Measurements from ENCODE around the gene SRCIN1. TPM values are rescaled to one million over a fixed set of nuclear protein-coding genes. Genes with fewer than 3 reads are reported as not detected.
"Not testable (repeated sequence)": the region's sequence is repeated elsewhere in the genome, so short reads cannot be mapped to it uniquely, and the experiment has no call there.

SRCIN1 gene
- total RNA-seq, 1 donor from 2014 or later = 6.6 TPM

- Histone ChIP-seq H3K4me1 (no peaks in the 10 kb centered on the region), H3K9me3 (no peaks in the 10 kb centered on the region), H3K27me3 (ENCODE audit: low read depth) (peaks cover 14% of the 10 kb centered on the region), H3K36me3 (no peaks in the 10 kb centered on the region), H3K4me3 (no peak overlapping the region), H3K27ac (no peak overlapping the region)
- ATAC-seq (no peak), DNase-seq (no peak)
- no peak for TF ChIP-seq CTCF (IDR thresholded peaks at IDR 0.05)
- intact Hi-C loops (cut with DNase I) = no loop called here
These were observed 32.2 kb upstream of the SRCIN1 start for GRCh38 chr17:38637951-38638350.

GRCh38 chr17:38636054-38636453 is 30.3 kb upstream of the SRCIN1 start:
- Histone ChIP-seq H3K4me3 (no peak overlapping the region), H3K27ac (no peak overlapping the region), H3K36me3 (no peaks in the 10 kb centered on the region), H3K27me3 (ENCODE audit: low read depth) (peaks cover 14% of the 10 kb centered on the region), H3K9me3 (no peaks in the 10 kb centered on the region), H3K4me1 (no peaks in the 10 kb centered on the region)
- TF ChIP-seq CTCF (IDR thresholded peaks at IDR 0.05) = no peak
- intact Hi-C loops (cut with DNase I) = no loop called here
- ATAC-seq = no peak
- no peak for DNase-seq

GRCh38 chr17:38632334-38632733 is 26.6 kb upstream of the SRCIN1 start:
- peaks cover 4% of the 10 kb centered on the region for H3K27me3 ChIP-seq (ENCODE audit: low read depth)
- no peaks in the 10 kb centered on the region for H3K4me1 ChIP-seq
- ATAC-seq (no peak), DNase-seq (no peak)
- H3K9me3 ChIP-seq = no peaks in the 10 kb centered on the region
- H3K36me3 ChIP-seq = no peaks in the 10 kb centered on the region
- H3K27ac ChIP-seq = no peak overlapping the region
- intact Hi-C loops (cut with DNase I) = no loop called here
- H3K4me3 ChIP-seq = no peak overlapping the region
- no peak for TF ChIP-seq CTCF (IDR thresholded peaks at IDR 0.05)

- H3K9me3 ChIP-seq = no peaks in the 10 kb centered on the region
- ATAC-seq = no peak
- H3K4me3 ChIP-seq = no peak overlapping the region
- intact Hi-C loops (cut with DNase I) = no loop called here
- DNase-seq = no peak
- no peaks in the 10 kb centered on the region for H3K4me1 ChIP-seq
- H3K27me3 ChIP-seq (ENCODE audit: low read depth) = peaks cover 1% of the 10 kb centered on the region
- TF ChIP-seq CTCF (IDR thresholded peaks at IDR 0.05) = no peak
- H3K27ac ChIP-seq = no peak overlapping the region
- H3K36me3 ChIP-seq = no peaks in the 10 kb centered on the region
These were observed 22.7 kb upstream of the SRCIN1 start for GRCh38 chr17:38628441-38628840.

GRCh38 chr17:38627957-38628356 is 22.2 kb upstream of the SRCIN1 start:
- Histone ChIP-seq H3K9me3 (no peaks in the 10 kb centered on the region), H3K4me1 (no peaks in the 10 kb centered on the region), H3K27ac (no peak overlapping the region), H3K36me3 (no peaks in the 10 kb centered on the region), H3K4me3 (no peak overlapping the region), H3K27me3 (ENCODE audit: low read depth) (peaks cover 6% of the 10 kb centered on the region)
- intact Hi-C loops (cut with DNase I) = no loop called here
- TF ChIP-seq CTCF (IDR thresholded peaks at IDR 0.05) = no peak
- DNase-seq (no peak), ATAC-seq (no peak)

GRCh38 chr17:38626606-38627226 is 21.0 kb upstream of the SRCIN1 start:
- H3K4me1 ChIP-seq; DNase-seq; H3K9me3 ChIP-seq; intact Hi-C loops (cut with DNase I); H3K36me3 ChIP-seq; H3K4me3 ChIP-seq; H3K27ac ChIP-seq; ATAC-seq: not testable (repeated sequence)
- peaks cover 16% of the 10 kb centered on the region for H3K27me3 ChIP-seq (ENCODE audit: low read depth)
